ENCODE data around the gene OR9K2. TPM values are rescaled to one million over a fixed set of nuclear protein-coding genes. Genes with fewer than 3 reads are reported as not detected.

OR9K2 gene, protein sequence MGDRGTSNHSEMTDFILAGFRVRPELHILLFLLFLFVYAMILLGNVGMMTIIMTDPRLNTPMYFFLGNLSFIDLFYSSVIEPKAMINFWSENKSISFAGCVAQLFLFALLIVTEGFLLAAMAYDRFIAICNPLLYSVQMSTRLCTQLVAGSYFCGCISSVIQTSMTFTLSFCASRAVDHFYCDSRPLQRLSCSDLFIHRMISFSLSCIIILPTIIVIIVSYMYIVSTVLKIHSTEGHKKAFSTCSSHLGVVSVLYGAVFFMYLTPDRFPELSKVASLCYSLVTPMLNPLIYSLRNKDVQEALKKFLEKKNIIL
- not detected in 2 replicates for total RNA-seq

DNA sequence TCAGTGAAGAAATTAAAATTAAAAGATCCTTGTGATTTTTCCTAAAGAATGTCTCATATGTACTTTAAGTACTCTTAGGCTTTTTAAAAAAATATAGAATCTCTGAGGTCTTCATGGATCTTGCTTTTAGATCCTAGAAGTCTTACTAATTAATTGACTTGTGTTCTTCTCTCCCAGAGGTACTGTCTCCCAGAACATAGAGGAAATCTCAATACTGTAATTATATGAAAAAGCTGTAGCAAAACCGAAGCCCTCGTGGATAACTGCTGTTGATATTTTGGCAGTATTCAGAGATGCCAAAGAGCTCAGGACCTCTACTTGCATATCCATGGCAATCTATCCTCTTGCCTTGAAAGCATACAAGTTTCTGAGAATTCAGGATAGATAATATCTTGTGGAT is at the start of gene OR9K2:
Gene OR9K2 (plus strand): TSS at position 301 of the 400 bp plus-strand sequence. CDS start 3,429 bp downstream, outside the sequence.
- Histone ChIP-seq H3K4me3 (ENCODE audit: low read depth, low read length) (no peak within 1 kb of the TSS), H3K36me3 (ENCODE audit: control insufficient read depth, insufficient read depth, low read length) (no peaks in the 10 kb centered on the region), H3K27me3 (ENCODE audit: control insufficient read depth, insufficient read depth, low read length) (no peaks in the 10 kb centered on the region)
- no peak for DNase-seq (ENCODE audit: low read depth)
- TF ChIP-seq, protein P1, sequence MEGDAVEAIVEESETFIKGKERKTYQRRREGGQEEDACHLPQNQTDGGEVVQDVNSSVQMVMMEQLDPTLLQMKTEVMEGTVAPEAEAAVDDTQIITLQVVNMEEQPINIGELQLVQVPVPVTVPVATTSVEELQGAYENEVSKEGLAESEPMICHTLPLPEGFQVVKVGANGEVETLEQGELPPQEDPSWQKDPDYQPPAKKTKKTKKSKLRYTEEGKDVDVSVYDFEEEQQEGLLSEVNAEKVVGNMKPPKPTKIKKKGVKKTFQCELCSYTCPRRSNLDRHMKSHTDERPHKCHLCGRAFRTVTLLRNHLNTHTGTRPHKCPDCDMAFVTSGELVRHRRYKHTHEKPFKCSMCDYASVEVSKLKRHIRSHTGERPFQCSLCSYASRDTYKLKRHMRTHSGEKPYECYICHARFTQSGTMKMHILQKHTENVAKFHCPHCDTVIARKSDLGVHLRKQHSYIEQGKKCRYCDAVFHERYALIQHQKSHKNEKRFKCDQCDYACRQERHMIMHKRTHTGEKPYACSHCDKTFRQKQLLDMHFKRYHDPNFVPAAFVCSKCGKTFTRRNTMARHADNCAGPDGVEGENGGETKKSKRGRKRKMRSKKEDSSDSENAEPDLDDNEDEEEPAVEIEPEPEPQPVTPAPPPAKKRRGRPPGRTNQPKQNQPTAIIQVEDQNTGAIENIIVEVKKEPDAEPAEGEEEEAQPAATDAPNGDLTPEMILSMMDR (IDR thresholded peaks at IDR 0.05; ENCODE audit: insufficient read depth, low read length, poor library complexity, severe bottlenecking) = no peak

DNA sequence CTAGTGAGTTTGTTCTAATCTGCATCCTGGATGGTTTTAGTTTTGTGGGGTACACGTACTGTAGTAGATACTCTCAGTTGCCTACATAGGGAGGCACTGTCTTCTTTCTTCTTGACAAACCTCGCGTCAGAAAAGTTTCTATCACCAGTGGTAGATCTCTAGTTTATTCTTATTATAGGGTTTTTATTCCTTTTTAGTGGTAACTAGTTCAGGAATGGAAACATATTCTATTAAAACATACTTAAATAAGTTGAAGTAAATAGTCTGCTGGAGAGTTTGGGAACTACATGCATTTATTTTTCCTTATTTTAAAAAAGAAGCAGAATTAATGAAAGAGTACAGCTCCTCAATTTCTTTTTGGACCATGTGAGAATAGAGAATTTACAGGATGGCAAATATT is 33.6 kb upstream of the OR9K2 start:
- no peaks in the 10 kb centered on the region for H3K36me3 ChIP-seq (ENCODE audit: control insufficient read depth, insufficient read depth, low read length)
- H3K27me3 ChIP-seq (ENCODE audit: control insufficient read depth, insufficient read depth, low read length) = no peaks in the 10 kb centered on the region
- TF ChIP-seq, protein P1 (IDR thresholded peaks at IDR 0.05; ENCODE audit: insufficient read depth, low read length, poor library complexity, severe bottlenecking) = no peak
- DNase-seq (ENCODE audit: low read depth) = no peak
- H3K4me3 ChIP-seq (ENCODE audit: low read depth, low read length) = no peak overlapping the region

DNA sequence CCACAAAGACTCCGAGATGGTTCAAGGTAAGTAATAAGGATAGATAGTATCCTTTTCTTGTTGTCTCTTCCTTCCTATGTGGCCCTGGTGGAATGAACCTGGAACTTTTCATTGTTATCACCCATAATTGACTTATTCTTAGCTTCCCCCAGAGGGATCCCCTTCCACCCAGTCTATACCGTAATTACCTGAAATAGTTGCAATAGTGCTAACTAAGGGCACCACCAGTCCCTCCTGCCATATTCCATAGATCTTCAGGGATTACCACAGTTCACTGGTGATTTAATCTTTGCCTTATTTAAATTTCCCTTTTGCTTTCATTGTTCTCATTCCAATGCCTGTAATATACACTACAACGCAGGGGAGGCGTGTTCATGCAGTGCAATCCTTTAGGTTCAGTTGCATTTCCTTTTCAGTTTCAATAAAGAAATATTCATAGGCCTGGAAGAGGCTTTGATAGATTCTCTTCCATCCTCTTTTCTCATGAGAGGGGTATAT is 13.8 kb upstream of the OR9K2 start:
- TF ChIP-seq, protein P1 (IDR thresholded peaks at IDR 0.05; ENCODE audit: insufficient read depth, low read length, poor library complexity, severe bottlenecking) = no peak

DNA sequence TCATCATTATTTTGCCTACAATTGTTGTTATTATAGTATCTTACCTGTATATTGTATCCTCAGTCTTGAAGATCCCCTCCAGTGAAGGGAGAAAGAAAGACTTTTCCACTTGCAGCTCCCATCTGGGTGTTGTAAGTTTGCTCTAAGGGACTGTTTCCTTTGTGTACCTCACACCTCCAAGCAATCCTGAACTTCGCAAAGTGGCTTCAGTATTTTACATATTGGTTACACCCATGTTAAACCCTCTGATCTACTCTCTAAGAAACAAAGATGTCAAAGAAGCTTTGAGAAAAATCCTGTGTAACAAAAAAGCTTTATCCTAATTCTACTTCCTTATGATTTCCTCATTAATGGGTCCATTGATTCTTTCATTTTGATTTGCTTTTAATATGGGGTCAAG is 10.1 kb upstream of the OR9K2 start:
- Histone ChIP-seq H3K36me3 (ENCODE audit: control insufficient read depth, insufficient read depth, low read length) (no peaks in the 10 kb centered on the region), H3K27me3 (ENCODE audit: control insufficient read depth, insufficient read depth, low read length) (no peaks in the 10 kb centered on the region), H3K4me3 (ENCODE audit: low read depth, low read length) (no peak overlapping the region)
- TF ChIP-seq, protein P1 (IDR thresholded peaks at IDR 0.05; ENCODE audit: insufficient read depth, low read length, poor library complexity, severe bottlenecking) = no peak
- no peak for DNase-seq (ENCODE audit: low read depth)

More for the DNA sequence above, 13.8 kb upstream of the OR9K2 start:
- DNase-seq (ENCODE audit: low read depth) = no peak
- H3K27me3 ChIP-seq (ENCODE audit: control insufficient read depth, insufficient read depth, low read length) = no peaks in the 10 kb centered on the region
- no peak overlapping the region for H3K4me3 ChIP-seq (ENCODE audit: low read depth, low read length)
- no peaks in the 10 kb centered on the region for H3K36me3 ChIP-seq (ENCODE audit: control insufficient read depth, insufficient read depth, low read length)

DNA sequence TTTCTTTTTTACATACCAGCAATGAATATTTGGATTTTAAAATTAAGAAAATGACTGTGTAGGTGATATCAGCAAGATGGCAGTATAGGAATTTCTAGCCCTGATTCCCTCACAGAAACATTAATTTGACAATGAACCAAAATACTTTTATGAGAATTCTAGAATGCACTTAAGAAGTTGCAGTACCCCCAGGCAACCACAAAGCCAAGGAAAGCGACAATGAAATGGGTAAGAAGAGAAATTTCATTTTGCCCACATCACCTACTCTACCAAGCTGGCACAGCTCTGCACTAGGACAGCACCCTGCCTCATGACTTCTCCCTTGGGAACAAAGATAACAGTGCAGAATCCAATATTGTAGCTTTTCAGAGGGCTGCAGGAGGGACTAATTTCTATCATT is 6.6 kb downstream of the OR9K2 start:
- DNase-seq (ENCODE audit: low read depth) = no peak
- Histone ChIP-seq H3K36me3 (ENCODE audit: control insufficient read depth, insufficient read depth, low read length) (no peaks in the 10 kb centered on the region), H3K27me3 (ENCODE audit: control insufficient read depth, insufficient read depth, low read length) (no peaks in the 10 kb centered on the region), H3K4me3 (ENCODE audit: low read depth, low read length) (no peak overlapping the region)
- TF ChIP-seq, protein P1 (IDR thresholded peaks at IDR 0.05; ENCODE audit: insufficient read depth, low read length, poor library complexity, severe bottlenecking) = no peak
